Panc1 (cell line): Measurements from ENCODE around the gene WDFY1. TPM values are rescaled to one million over a fixed set of nuclear protein-coding genes. Genes with fewer than 3 reads are reported as not detected.
"Not testable (repeated sequence)": the region's sequence is repeated elsewhere in the genome, so short reads cannot be mapped to it uniquely, and the experiment has no call there.

ENCODE experiments used
- ATAC-seq: fragments of 200-7000 bp; cut with Tn5 transposase; 2 replicates; pipeline ENCODE4 v1.9.1; 2020; ENCODE audit warnings: mild to moderate bottlenecking, moderate library complexity
- BruUV-seq: library from RNA; stranded (reverse); fragments of 400-500 nt; replicated peaks from 2 replicates; lab custom pipeline; 2021; lab: Mats Ljungman, UMichigan
- CTCF ChIA-PET: fragments of 300-600 bp; sonication (Branson Sonifier 250); formaldehyde crosslinking; loops from one replicate; lab custom pipeline; 2022; ENCODE audit warnings: antibody characterized with exemption; lab: Charles Lee
- POLR2A ChIA-PET: fragments of 300-600 bp; sonication (Branson Sonifier 250); formaldehyde crosslinking; loops from one replicate; lab custom pipeline; 2022; ENCODE audit warnings: antibody characterized with exemption; lab: Charles Lee
- DNase-seq: peaks from one replicate; pipeline ENCODE4 v3.0.0-alpha.2; 2010; ENCODE audit warnings: low read depth, low spot score
- H3K27ac ChIP-seq: 2 replicates; pipeline ENCODE4 v1.5.1; 2011; ENCODE audit warnings: mild to moderate bottlenecking, low read length, inconsistent platforms
- H3K27me3 ChIP-seq: fragments of 200-500 bp; sonication (Bioruptor generic); 2 replicates; pipeline ENCODE4 v1.6.0; 2014; ENCODE audit warnings: low read length, inconsistent platforms; ENCODE audit not compliant: control insufficient read depth, insufficient read depth
- H3K36me3 ChIP-seq: fragments of 200-500 bp; sonication (Bioruptor generic); 2 replicates; pipeline ENCODE4 v1.5.1; 2014; ENCODE audit warnings: inconsistent platforms, mild to moderate bottlenecking, low read length, moderate library complexity; ENCODE audit not compliant: control insufficient read depth, insufficient read depth
- H3K4me1 ChIP-seq: 2 replicates; pipeline ENCODE4 v1.5.1; 2011; ENCODE audit warnings: inconsistent platforms, mild to moderate bottlenecking, low read length, moderate library complexity; ENCODE audit not compliant: control insufficient read depth, insufficient read depth
- H3K4me3 ChIP-seq, 2 experiments: 2 replicates each; pipeline ENCODE4 v1.5.1; 2011 to 2012; ENCODE audit warnings: low read depth in 2 of 2, low read length in 2 of 2, mild to moderate bottlenecking in 2 of 2, inconsistent platforms in 1 of 2, moderate library complexity in 1 of 2
- H3K9me3 ChIP-seq: fragments of 200-500 bp; sonication (Bioruptor generic); 2 replicates; pipeline ENCODE4 v1.5.1; 2014; ENCODE audit warnings: low read depth, mild to moderate bottlenecking, inconsistent platforms, low read length, moderate library complexity; ENCODE audit not compliant: control insufficient read depth, insufficient read depth
- CTCF ChIP-seq: fragments of 450-650 bp; IDR thresholded peaks from 2 replicates; pipeline ENCODE4 v1.5.1; 2017; ENCODE audit warnings: mild to moderate bottlenecking
- POLR2AphosphoS5 ChIP-seq: IDR thresholded peaks from 2 replicates; pipeline ENCODE4 v1.6.1; 2012; ENCODE audit warnings: mild to moderate bottlenecking, low read depth, low read length, moderate library complexity
- REST ChIP-seq, 2 experiments: IDR thresholded peaks; 2 replicates each; pipeline ENCODE4 v1.6.1; 2011 to 2012; ENCODE audit warnings: low read depth in 2 of 2, control low read depth in 1 of 2, low read length in 1 of 2, mild to moderate bottlenecking in 1 of 2, moderate library complexity in 1 of 2; ENCODE audit not compliant: insufficient read depth in 1 of 2
- SIN3A ChIP-seq: IDR thresholded peaks from 2 replicates; pipeline ENCODE4 v1.6.1; 2012; ENCODE audit warnings: low read depth, mild to moderate bottlenecking, low read length, moderate library complexity, borderline replicate concordance; ENCODE audit not compliant: insufficient read depth
- TCF7L2 ChIP-seq: IDR thresholded peaks from 2 replicates; pipeline ENCODE4 v1.6.1; 2011; ENCODE audit warnings: mild to moderate bottlenecking, low read depth, low read length, inconsistent platforms
- in situ Hi-C: cut with HindIII; loops from 2 replicates; pipeline ENCODE4 v1.10.0; 2016; ENCODE audit warnings: low sequenced_read_pairs, low pct_unique_long_range_greater_than_20kb
- intact Hi-C: fragments of 100-400 bp; cut with micrococcal nuclease; formaldehyde crosslinking; loops from one replicate; pipeline ENCODE4 v1.10.0; 2022; ENCODE audit not compliant: unreplicated experiment
- total RNA-seq: library from RNA; stranded (reverse); gene quantifications from one replicate; pipeline ENCODE4 v1.2.1, GENCODE V29; 2021; ENCODE audit not compliant: unreplicated experiment

The WDFY1 gene
- total RNA-seq, 1 experiment from 2014 or later, result 48.5 TPM

DNA sequence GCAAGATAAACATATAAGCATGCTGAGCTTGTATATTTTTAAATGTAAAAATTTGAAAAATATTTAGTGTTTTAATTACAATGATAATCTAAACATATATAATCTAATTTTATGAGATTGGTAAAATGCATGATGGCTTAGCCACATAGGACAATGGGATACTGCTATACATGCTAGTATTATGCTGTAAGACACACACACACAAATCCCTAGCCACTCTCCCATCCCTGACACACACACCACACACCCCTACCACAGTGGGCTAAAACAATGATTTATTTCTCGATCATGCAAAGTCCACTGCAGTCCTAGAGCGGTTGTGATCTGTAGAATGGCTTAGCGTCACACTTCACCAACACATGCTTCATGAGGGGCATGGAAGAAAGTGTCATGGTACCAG is 71.5 kb downstream of the WDFY1 start:
- Histone ChIP-seq H3K36me3 (peaks cover 10% of the 10 kb centered on the region), H3K9me3 (no peaks in the 10 kb centered on the region), H3K4me3 (no peak overlapping the region), H3K27me3 (no peaks in the 10 kb centered on the region), H3K27ac (no peak overlapping the region), H3K4me1 (no peaks in the 10 kb centered on the region)
- no peak for ATAC-seq
- in situ Hi-C loops, result no loop called here
- TF ChIP-seq TCF7L2 (no peak), CTCF (no peak), REST (IDR thresholded peaks at IDR 0.05; ENCODE audit: insufficient read depth in 1 of 2, low read depth in 2 of 2, low read length in 1 of 2) (no peak), POLR2AphosphoS5 (no peak), SIN3A (no peak)
- ChIA-PET POLR2A (no interaction called here), CTCF (no interaction called here)
- intact Hi-C loops, result no loop called here
- BruUV-seq, result no TSS peak
- DNase-seq, result no peak

GRCh38 chr2:223872772-223873171 is 72.4 kb downstream of the WDFY1 start:
- H3K27ac ChIP-seq, H3K36me3 ChIP-seq, ATAC-seq, H3K4me3 ChIP-seq, POLR2A ChIA-PET, H3K9me3 ChIP-seq, in situ Hi-C loops, DNase-seq, intact Hi-C loops, CTCF ChIA-PET, H3K27me3 ChIP-seq, BruUV-seq, H3K4me1 ChIP-seq: not testable (repeated sequence)

DNA sequence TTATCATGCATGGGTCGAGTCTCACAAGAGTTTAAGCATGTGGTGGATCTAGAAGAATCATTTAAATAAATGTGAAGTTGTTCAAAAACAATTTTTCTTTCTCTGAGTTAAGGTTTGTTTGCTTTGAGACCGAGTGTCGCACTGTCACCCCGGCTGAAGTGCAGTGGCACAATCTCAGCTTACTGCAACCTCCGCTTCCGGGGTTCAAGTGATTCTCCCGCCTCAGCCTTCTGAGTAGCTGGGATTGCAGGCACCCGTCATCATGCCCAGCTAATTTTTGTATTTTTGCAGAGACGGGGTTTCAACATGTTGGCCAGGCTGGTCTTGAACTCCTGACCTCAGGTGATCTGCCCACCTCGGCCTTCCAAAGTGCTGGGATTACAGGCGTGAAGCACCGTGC is 73.5 kb downstream of the WDFY1 start:
- H3K4me3 ChIP-seq, POLR2A ChIA-PET, ATAC-seq, H3K27ac ChIP-seq, DNase-seq, H3K36me3 ChIP-seq, CTCF ChIA-PET, H3K9me3 ChIP-seq, intact Hi-C loops, H3K4me1 ChIP-seq, BruUV-seq, in situ Hi-C loops, H3K27me3 ChIP-seq: not testable (repeated sequence)
